ENCODE measurements around the gene MAD1L1. TPM values are rescaled to one million over a fixed set of nuclear protein-coding genes. Genes with fewer than 3 reads are reported as not detected.

The MAD1L1 gene
- total RNA-seq, 2 experiments from 2014 or later = 157 to 160 TPM

DNA sequence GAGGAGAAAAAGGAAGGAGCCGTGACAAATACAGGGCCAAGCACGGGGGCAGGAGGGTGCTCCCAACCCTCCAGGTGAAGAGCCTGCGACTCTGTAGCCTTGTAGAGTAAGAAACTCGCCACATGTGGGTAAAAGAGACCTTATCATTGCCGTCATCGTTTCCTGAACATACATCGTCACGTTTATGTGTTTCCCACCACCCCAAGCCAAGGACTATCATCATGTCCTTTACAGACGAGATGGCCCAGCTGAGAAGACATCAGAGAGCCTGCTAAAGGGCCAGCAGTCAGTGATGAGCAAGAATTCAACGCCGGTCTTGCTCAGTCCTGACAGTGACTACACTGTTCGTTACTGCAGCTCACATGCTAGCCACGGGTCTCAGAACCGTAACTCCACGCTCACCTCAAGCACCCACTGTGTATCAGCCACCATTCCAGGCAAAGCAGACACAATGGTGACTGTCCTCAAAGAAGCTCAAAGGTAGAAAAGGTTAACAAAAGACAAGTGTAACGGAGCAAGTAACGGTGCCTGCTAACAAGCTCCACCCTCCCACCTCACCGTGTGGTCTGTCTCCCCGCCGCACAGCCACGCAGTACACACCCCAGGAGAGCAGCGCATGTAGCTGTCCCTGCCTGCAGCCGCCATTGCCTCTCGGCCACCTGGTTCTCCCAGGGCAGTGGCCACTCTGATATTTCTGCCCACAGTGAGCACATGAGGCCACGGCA, 147.8 kb downstream of the MAD1L1 start:
- Histone ChIP-seq H3K9me3 (ENCODE audit: control insufficient read depth in 1 of 2, insufficient read depth in 1 of 2, low read length in 2 of 2) (no peaks in the 10 kb centered on the region), H3K4me1 (ENCODE audit: insufficient read depth, low read length) (peaks cover 12% of the 10 kb centered on the region), H3K4me3 (ENCODE audit: low read length) (no peak overlapping the region), H3K27ac (ENCODE audit: low read depth in 1 of 2, low read length in 2 of 2) (no peak overlapping the region), H3K36me3 (ENCODE audit: insufficient read depth, low read length) (no peaks in the 10 kb centered on the region), H3K27me3 (ENCODE audit: control insufficient read depth in 1 of 2, insufficient read depth in 2 of 2, low read length in 2 of 2) (no peaks in the 10 kb centered on the region)
- TF ChIP-seq, protein P1, sequence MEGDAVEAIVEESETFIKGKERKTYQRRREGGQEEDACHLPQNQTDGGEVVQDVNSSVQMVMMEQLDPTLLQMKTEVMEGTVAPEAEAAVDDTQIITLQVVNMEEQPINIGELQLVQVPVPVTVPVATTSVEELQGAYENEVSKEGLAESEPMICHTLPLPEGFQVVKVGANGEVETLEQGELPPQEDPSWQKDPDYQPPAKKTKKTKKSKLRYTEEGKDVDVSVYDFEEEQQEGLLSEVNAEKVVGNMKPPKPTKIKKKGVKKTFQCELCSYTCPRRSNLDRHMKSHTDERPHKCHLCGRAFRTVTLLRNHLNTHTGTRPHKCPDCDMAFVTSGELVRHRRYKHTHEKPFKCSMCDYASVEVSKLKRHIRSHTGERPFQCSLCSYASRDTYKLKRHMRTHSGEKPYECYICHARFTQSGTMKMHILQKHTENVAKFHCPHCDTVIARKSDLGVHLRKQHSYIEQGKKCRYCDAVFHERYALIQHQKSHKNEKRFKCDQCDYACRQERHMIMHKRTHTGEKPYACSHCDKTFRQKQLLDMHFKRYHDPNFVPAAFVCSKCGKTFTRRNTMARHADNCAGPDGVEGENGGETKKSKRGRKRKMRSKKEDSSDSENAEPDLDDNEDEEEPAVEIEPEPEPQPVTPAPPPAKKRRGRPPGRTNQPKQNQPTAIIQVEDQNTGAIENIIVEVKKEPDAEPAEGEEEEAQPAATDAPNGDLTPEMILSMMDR (IDR thresholded peaks at IDR 0.05) = no peak
- ATAC-seq (ENCODE audit: poor library complexity) (peak; percentile 70), DNase-seq (peak in 2 of 14 experiments; percentile 17 to 25)
- POLR2A ChIA-PET = interaction anchor here (1.0 to 1.3 kb wide), 2 partner anchors 13 to 35 kb away, joined by 3 to 5 read pairs; no protein-coding TSS in a partner anchor
- H3K27me3 Mint-ChIP-seq = no peaks in the 10 kb centered on the region
- H3K9me3 Mint-ChIP-seq = no peaks in the 10 kb centered on the region
- peak overlapping the region; percentile 88 for H3K27ac Mint-ChIP-seq
- peak overlapping the region; percentile 47 for H3K4me3 Mint-ChIP-seq
- H3K4me1 Mint-ChIP-seq (ENCODE audit: low read depth) = peaks cover 37% of the 10 kb centered on the region
- intact Hi-C loops (cut with DNase I, micrococcal nuclease) = no loop called here
- CTCF ChIA-PET = interaction anchor here (1.6 kb wide), 1 partner anchor 15 kb away, joined by 3 read pairs; no protein-coding TSS in a partner anchor
- no peaks in the 10 kb centered on the region for H3K36me3 Mint-ChIP-seq (ENCODE audit: low read depth)

DNA sequence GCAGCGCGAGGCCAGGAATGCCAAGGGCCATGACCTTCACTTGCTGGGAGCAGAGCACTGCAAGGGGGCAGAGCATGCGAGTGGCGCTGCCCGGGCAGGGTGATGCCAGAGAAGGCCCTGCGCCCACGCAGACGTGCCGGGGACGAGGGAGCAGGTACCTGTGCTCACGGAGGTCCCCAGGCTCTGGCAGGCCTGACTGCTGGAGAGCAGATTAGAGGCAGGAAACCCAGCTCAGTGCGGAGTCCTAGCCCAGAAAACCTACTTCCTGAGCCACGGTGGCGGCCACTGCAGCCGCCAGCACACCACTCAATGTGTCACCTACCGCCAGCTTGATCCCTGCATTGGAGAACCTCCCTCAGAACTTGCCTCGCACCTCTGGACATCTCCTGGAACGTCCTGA, 148.4 kb downstream of the MAD1L1 start:
- Mint-ChIP-seq H3K36me3 (ENCODE audit: low read depth) (no peaks in the 10 kb centered on the region), H3K9me3 (no peaks in the 10 kb centered on the region), H3K4me3 (peak overlapping the region; percentile 63), H3K4me1 (ENCODE audit: low read depth) (peaks cover 41% of the 10 kb centered on the region), H3K27ac (peak overlapping the region; percentile 88), H3K27me3 (no peaks in the 10 kb centered on the region)
- POLR2A ChIA-PET = interaction anchor here (1.3 kb wide), 1 partner anchor 36 kb away, joined by 3 read pairs; no protein-coding TSS in a partner anchor
- H3K4me1 ChIP-seq (ENCODE audit: insufficient read depth, low read length) = peaks cover 15% of the 10 kb centered on the region
- H3K9me3 ChIP-seq (ENCODE audit: control insufficient read depth in 1 of 2, insufficient read depth in 1 of 2, low read length in 2 of 2) = no peaks in the 10 kb centered on the region
- intact Hi-C loops (cut with DNase I, micrococcal nuclease) = no loop called here
- no peaks in the 10 kb centered on the region for H3K27me3 ChIP-seq (ENCODE audit: control insufficient read depth in 1 of 2, insufficient read depth in 2 of 2, low read length in 2 of 2)
- peak in 3 of 14 experiments; percentile 23 to 43 (median 27) for DNase-seq
- CTCF ChIA-PET = no interaction called here
- no peaks in the 10 kb centered on the region for H3K36me3 ChIP-seq (ENCODE audit: insufficient read depth, low read length)
- ATAC-seq (ENCODE audit: poor library complexity) = peak; percentile 49
- no peak overlapping the region for H3K27ac ChIP-seq (ENCODE audit: low read depth in 1 of 2, low read length in 2 of 2)
- no peak overlapping the region for H3K4me3 ChIP-seq (ENCODE audit: low read length)
- TF ChIP-seq, protein P1 (IDR thresholded peaks at IDR 0.05) = no peak

GRCh38 chr7:2083362-2083761, 149.4 kb downstream of the MAD1L1 start:
- no peak overlapping the region for H3K4me3 Mint-ChIP-seq
- Histone ChIP-seq H3K9me3 (ENCODE audit: control insufficient read depth in 1 of 2, insufficient read depth in 1 of 2, low read length in 2 of 2) (no peaks in the 10 kb centered on the region), H3K36me3 (ENCODE audit: insufficient read depth, low read length) (no peaks in the 10 kb centered on the region), H3K27ac (ENCODE audit: low read depth in 1 of 2, low read length in 2 of 2) (no peak overlapping the region), H3K27me3 (ENCODE audit: control insufficient read depth in 1 of 2, insufficient read depth in 2 of 2, low read length in 2 of 2) (no peaks in the 10 kb centered on the region), H3K4me1 (ENCODE audit: insufficient read depth, low read length) (peaks cover 17% of the 10 kb centered on the region), H3K4me3 (ENCODE audit: low read length) (no peak overlapping the region)
- no peak for ATAC-seq (ENCODE audit: poor library complexity)
- no peak overlapping the region for H3K27ac Mint-ChIP-seq
- intact Hi-C loops (cut with DNase I, micrococcal nuclease) = no loop called here
- ChIA-PET CTCF (no interaction called here), POLR2A (no interaction called here)
- TF ChIP-seq, protein P1 (IDR thresholded peaks at IDR 0.05) = no peak
- H3K9me3 Mint-ChIP-seq = no peaks in the 10 kb centered on the region
- DNase-seq = no peak
- no peaks in the 10 kb centered on the region for H3K27me3 Mint-ChIP-seq
- H3K4me1 Mint-ChIP-seq (ENCODE audit: low read depth) = peaks cover 43% of the 10 kb centered on the region
- no peaks in the 10 kb centered on the region for H3K36me3 Mint-ChIP-seq (ENCODE audit: low read depth)
